ENCODE results near the gene KMO. TPM values are rescaled to one million over a fixed set of nuclear protein-coding genes. Genes with fewer than 3 reads are reported as not detected.

KMO gene
- total and polyA plus RNA-seq, 8 donors: 0.04 to 0.89 (median 0.23) TPM; not detected in 2

- Histone ChIP-seq H3K36me3 (no peaks in the 10 kb centered on the region), H3K4me1 (no peaks in the 10 kb centered on the region), H3K9me3 (no peaks in the 10 kb centered on the region), H3K27ac (no peak overlapping the region), H3K27me3 (no peaks in the 10 kb centered on the region), H3K4me3 (no peak overlapping the region)
- ATAC-seq: no peak
- DNase-seq: no peak
- TF ChIP-seq, protein P1, sequence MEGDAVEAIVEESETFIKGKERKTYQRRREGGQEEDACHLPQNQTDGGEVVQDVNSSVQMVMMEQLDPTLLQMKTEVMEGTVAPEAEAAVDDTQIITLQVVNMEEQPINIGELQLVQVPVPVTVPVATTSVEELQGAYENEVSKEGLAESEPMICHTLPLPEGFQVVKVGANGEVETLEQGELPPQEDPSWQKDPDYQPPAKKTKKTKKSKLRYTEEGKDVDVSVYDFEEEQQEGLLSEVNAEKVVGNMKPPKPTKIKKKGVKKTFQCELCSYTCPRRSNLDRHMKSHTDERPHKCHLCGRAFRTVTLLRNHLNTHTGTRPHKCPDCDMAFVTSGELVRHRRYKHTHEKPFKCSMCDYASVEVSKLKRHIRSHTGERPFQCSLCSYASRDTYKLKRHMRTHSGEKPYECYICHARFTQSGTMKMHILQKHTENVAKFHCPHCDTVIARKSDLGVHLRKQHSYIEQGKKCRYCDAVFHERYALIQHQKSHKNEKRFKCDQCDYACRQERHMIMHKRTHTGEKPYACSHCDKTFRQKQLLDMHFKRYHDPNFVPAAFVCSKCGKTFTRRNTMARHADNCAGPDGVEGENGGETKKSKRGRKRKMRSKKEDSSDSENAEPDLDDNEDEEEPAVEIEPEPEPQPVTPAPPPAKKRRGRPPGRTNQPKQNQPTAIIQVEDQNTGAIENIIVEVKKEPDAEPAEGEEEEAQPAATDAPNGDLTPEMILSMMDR (IDR thresholded peaks at IDR 0.05): no peak
- no peak for FAIRE-seq
- intact Hi-C loops (cut with DNase I): loop anchor here in 1 of 3 donors (10.0 kb wide), 1 partner anchor 90 kb away; the partner anchor contains the start of gene KMO
- 85 to 88% methylated on average over 2 of the region's 2 CpGs for WGBS, 2 donors
These were observed 92.8 kb downstream of the KMO start for GRCh38 chr1:241624935-241625334.

GRCh38 chr1:241627453-241628259 lies 95.5 kb downstream of the KMO start:
- no peak for FAIRE-seq
- TF ChIP-seq, protein P1 (IDR thresholded peaks at IDR 0.05): peak in 3 of 4 donors; percentile 30 to 44 (median 35)
- H3K4me1 ChIP-seq: no peaks in the 10 kb centered on the region
- peak in 3 of 4 donors; percentile 77 to 89 (median 88) for ATAC-seq
- no peak overlapping the region for H3K27ac ChIP-seq
- intact Hi-C loops (cut with DNase I): loop anchor here in 1 of 3 donors (10.0 kb wide), 1 partner anchor 93 kb away; the partner anchor contains the start of gene KMO
- no peaks in the 10 kb centered on the region for H3K36me3 ChIP-seq
- no peaks in the 10 kb centered on the region for H3K27me3 ChIP-seq
- no peak overlapping the region for H3K4me3 ChIP-seq
- peak in 2 of 6 donors; percentile 31 to 41 for DNase-seq
- 44 to 61% methylated on average over 9 of the region's 9 CpGs for WGBS, 2 donors
- H3K9me3 ChIP-seq: no peaks in the 10 kb centered on the region

GRCh38 chr1:241630005-241630404 lies 97.8 kb downstream of the KMO start:
- FAIRE-seq (no peak), DNase-seq (no peak), ATAC-seq (no peak)
- TF ChIP-seq, protein P1 (IDR thresholded peaks at IDR 0.05): no peak
- Histone ChIP-seq H3K27ac (no peak overlapping the region), H3K9me3 (no peaks in the 10 kb centered on the region), H3K4me3 (no peak overlapping the region), H3K27me3 (no peaks in the 10 kb centered on the region), H3K4me1 (no peaks in the 10 kb centered on the region), H3K36me3 (no peaks in the 10 kb centered on the region)
- intact Hi-C loops (cut with DNase I): no loop called here

DNA sequence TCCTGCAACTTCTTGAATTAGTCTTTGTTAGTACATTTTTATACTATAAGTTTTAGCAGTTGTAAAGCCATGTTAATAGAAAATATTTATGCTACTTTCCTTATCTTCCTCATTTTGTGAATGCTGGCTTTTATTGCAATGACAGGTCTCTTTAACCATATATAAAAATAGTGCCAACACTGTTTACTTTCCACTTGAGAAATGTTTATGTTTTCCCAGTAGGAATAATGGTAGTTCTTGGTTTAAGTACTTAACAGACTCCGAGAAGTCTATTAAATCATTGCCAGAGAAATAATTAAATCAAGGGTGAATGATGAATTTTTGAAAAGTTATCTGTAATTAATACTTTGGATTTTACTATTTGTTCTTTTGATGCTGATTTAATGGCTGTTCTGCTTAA lies 98.3 kb downstream of the KMO start:
- Histone ChIP-seq H3K4me1 (no peaks in the 10 kb centered on the region), H3K27me3 (no peaks in the 10 kb centered on the region), H3K36me3 (no peaks in the 10 kb centered on the region), H3K27ac (no peak overlapping the region), H3K9me3 (no peaks in the 10 kb centered on the region), H3K4me3 (no peak overlapping the region)
- TF ChIP-seq, protein P1 (IDR thresholded peaks at IDR 0.05): no peak
- intact Hi-C loops (cut with DNase I): no loop called here
- ATAC-seq (no peak), FAIRE-seq (no peak), DNase-seq (no peak)
- WGBS, 2 donors: 89 to 92% methylated on average over 1 of the region's 1 CpG

DNA sequence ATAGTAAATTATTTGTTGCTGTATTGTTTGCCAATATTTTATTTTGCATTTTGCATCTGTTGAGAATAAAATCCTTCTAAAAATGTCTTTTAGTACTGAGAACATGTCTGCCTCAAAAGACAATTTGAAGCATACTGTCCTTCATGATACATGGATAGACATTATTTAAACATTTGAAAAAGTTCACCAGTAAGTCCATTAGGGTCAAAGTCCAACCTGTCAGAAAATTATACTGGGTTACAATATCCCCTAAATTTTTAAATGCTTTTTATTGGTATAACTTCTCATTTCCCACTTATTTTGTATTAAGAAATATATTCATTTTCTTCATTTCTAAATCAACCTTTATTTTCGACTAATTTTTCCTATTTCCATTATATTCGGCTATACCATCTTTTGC lies 98.7 kb downstream of the KMO start:
- TF ChIP-seq, protein P1 (IDR thresholded peaks at IDR 0.05): no peak
- FAIRE-seq (no peak), ATAC-seq (no peak), DNase-seq (no peak)
- WGBS, 2 donors: 96 to 98% methylated on average over 2 of the region's 2 CpGs
- no peaks in the 10 kb centered on the region for H3K9me3 ChIP-seq
- intact Hi-C loops (cut with DNase I): no loop called here
- H3K4me3 ChIP-seq: no peak overlapping the region
- no peaks in the 10 kb centered on the region for H3K27me3 ChIP-seq
- H3K27ac ChIP-seq: no peak overlapping the region
- H3K36me3 ChIP-seq: no peaks in the 10 kb centered on the region
- no peaks in the 10 kb centered on the region for H3K4me1 ChIP-seq

Measured in pancreas (tissue), 10 donors.